Posterior cingulate gyrus (tissue), 11 donors: ENCODE results near the gene SOWAHD.
"Not testable (repeated sequence)": the region's sequence is repeated elsewhere in the genome, so short reads cannot be mapped to it uniquely, and the experiment has no call there.

Experiments used
- DNase-seq, 10 donors: peaks; one replicate each; pipeline versions ENCODE4 v3.0.0 to v3.0.0-alpha.2; 2020 to 2021; ENCODE audit warnings: mixed read lengths in 3 of 10
- intact Hi-C: fragments of 100-400 bp; cut with DNase I; formaldehyde crosslinking; loops from one replicate; pipeline ENCODE4 v1.15.1; 2023

Gene SOWAHD

DNA sequence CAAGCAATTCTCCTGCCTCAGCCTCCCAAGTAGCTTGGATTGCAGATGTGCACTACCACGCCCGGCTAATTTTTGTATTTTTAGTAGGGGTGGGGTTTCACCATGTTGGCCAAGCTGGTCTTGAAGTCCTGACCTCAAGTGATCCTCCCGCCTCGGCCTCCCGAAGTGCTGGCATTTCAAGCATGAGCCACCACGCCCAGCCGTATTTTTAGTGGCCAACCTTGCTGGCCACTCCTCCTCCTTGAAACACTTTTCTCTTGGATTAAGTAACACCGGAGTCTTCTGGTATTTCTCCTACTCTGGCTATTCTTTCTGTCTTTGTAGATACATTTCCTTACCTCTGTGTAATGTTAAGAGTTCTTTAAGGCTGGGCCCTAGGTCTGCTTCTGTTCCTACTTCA lies 44.2 kb downstream of the SOWAHD start:
- no peak for DNase-seq
- intact Hi-C loops = no loop called here

DNA sequence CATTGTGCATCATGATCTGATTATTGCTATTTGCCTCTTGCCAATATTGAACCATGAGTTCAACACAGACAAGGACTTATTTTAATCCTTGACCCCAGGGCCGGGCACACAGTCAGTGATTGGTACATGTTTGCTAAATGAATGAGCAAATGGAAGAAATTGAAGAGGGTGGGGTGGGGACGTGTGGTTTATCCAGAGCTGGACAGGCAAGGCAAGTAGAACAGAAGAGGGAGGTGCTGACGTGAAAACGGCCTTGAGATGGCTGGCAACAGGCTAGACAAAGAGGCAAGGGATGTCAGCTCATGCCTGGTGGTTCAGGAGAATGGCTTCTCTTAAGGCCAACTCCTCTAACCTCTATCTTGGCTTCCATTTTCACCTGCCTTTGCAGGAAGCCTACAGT lies 50.1 kb downstream of the SOWAHD start:
- DNase-seq, intact Hi-C loops: not testable (repeated sequence)

DNA sequence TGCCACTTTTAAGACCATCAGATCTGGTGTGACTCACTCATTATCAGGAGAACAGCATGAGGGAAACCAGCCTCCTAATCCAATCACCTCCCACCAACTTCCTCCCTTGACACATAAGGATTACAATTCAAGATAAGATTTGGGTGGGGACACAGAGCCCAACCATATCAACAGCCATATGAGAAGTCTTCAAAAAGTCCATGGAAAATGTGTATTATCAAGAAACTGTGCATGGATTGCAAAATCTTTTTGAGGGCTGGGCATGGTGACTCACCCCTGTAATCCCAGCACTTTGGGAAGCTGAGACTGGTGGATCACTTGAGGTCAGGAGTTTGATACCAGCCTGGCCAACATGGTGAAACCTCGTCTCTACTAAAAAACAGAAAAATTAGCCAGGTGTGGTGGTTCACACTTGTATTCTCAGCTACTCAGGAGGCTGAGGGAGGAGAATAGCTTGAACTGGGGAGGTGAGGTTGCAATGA lies 50.8 kb downstream of the SOWAHD start:
- no peak for DNase-seq
- intact Hi-C loops = no loop called here
